Cardiac ventricle fibroblast (primary cell): ENCODE data around the gene TXNRD3. TPM values are rescaled to one million over a fixed set of nuclear protein-coding genes. Genes with fewer than 3 reads are reported as not detected.

ENCODE experiments used
- total RNA-seq: library from RNA; depleted of rRNA; stranded (reverse); fragments of >200 nt; gene quantifications from 2 replicates; pipeline ENCODE4 v1.2.3, GENCODE V29; 2015

The TXNRD3 gene
- total RNA-seq, result 9.4 and 16.7 TPM in 2 replicates

DNA sequence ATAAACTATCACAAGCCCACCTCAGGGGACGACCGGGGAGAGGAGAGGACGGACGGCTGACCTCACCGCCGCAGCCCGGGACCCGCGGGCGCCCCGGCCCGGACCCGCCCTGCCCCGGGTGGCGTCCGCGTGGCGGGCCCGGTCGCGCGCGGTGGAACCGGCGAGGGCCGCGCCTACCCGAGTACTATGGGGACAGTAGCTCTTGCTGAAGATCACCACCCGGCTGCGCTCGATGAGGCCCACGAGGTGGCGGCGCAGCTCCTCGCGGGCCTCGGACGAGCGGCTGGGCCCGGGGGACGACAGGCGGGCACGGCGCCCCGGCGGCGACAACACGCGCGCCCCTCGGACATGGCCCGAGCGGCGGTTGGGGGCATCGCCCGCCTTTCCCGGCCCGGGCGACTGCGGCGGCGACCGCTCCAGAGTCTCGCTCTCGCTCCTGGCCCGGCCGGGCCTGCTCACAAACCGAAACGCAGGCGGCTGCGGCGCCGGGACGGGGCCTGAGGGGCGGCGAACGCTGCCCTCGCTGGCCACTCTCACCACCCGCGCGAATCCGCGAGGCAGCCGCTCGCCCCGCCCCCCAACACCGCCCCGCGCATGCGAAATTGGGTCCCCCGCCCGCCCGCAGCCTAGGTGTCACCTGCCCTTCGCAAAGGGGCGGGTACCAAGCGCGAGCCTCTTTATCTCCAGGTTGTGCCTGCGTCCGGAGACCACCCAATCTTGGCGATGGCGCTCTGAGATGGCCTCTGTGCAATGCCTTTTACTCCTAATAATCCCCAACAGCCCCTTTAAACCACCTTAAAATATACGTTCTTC, at the start of gene TXNRD3:
TSS of gene TXNRD3 (minus strand) at position 554 of the 813 bp plus-strand sequence.

DNA sequence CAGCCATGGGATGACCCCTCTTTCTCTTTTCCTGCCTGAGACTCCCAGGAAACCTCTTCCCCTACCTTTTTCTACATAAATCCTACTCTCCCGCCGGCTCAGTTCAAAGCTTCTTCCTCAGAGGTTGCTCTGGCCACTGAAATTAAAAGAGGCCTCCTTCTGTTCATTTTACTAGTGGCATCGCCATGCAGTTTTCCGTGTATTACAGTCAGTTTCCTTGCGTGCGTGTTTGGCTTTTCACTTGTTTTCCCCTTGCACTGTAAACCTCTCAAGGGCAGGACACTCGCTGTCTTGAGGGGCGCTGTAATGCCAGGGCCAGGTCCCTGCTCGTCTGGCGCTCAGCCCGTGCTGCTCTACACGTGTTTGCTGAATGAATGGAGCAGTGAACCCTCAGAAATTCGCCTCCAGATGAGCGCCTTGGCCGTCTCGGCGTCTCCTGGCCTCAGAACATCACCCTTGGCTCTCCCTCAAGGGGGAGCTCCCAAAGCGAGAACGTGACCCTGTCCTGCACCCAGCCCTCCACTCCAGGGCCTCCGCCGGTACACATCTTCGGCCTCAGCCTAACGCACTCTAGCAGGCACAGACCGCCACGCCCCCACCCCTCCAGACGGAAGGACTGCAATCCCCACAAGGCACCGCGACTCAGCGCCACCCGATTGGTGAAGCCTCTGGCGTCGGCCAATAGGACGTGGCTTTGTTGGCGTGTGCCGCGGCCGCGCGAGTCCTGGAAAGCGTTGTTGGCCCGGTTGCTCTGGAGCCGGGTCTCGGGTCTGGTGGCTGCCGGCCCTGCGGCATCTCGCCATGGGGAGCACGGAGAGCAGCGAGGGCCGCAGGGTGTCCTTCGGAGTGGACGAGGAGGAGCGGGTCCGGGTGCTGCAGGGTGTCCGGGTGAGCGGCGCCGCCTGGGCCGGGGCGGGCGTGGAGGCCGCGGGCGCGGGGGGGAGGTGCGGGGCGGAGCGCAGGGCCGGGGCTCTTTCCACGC, 48.9 kb upstream of the TXNRD3 start, which contains the start of gene CHCHD6:
TSS of gene CHCHD6 (plus strand) at position 729 of the 982 bp plus-strand sequence. CDS start at position 802, 73 bp downstream.

DNA sequence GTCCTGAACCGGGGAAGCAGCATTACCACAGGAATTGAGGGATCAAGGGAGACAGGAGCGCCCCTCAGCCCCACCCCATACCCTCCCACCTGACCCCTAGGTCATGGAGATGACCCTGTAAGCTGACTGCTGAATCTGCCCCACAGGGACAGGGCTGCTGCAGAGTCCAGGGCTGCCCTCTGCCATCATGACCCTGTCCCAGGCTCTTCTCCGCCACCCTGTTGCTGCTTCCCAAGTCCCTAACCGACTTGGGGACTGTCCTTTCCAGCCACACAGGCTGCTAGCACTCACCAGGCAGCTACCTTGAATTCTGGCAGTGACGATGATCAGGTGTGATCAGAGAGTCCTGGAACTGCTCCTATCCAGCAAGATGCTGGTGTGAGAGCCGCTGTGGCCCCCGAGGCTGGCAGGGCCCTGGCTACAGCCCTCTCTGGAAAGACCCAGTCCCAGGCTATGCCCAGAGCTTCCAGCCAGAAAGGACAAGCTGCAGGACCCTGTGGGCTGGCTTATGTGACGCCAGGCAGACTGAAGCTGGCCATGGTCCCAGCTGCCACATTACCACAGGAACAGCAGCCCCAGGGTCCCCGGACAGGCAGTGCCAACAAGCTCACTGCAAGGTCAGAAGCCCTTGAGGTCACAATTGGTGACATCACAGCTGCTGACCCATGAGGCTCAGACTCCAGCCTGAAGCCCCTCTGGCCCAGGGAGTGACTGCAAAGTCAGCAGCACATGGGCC, 96.4 kb downstream of the TXNRD3 start, which contains the start of gene C3orf22:
TSS of gene C3orf22 (minus strand) at position 597 of the 736 bp plus-strand sequence. CDS start 5,542 bp downstream, outside the sequence.

Other genes starting within 250 kb of the TXNRD3 start
- 15.4 and 17.8 TPM in 2 replicates for gene ZXDC, start 179.2 kb downstream of the TXNRD3 start, total RNA-seq
- gene UROC1, start 137.4 kb downstream of the TXNRD3 start, total RNA-seq, result not detected in 2 replicates
- gene CHST13, start 131.0 kb downstream of the TXNRD3 start, total RNA-seq, result not detected in 2 replicates
- gene C3orf22, start 96.2 kb downstream of the TXNRD3 start, total RNA-seq, result not detected in 2 replicates
- 6.0 and 9.4 TPM in 2 replicates for gene CHCHD6, start 49.1 kb upstream of the TXNRD3 start, total RNA-seq